T-helper 1 cell treated with Interleukin-12 subunit alpha and Interleukin-12 subunit beta and Interleukin-4 antibody, amounts not matched to agents 30 μg/mL and 1 μg/mL, for 36 hours (primary cell): ENCODE data around the gene ZNF440.
A peak's percentile ranks its signal among the peaks of the same experiment; 100 is the strongest.
"Not testable (repeated sequence)": the region's sequence is repeated elsewhere in the genome, so short reads cannot be mapped to it uniquely, and the experiment has no call there.

ENCODE experiments used
- H3K27ac Mint-ChIP-seq: one replicate; pipeline ENCODE4 v1.8.0; 2021; ENCODE audit warnings: mild to moderate bottlenecking, mixed read lengths
- H3K27me3 Mint-ChIP-seq: one replicate; pipeline ENCODE4 v1.8.0; 2021; ENCODE audit warnings: low read depth, mixed read lengths
- H3K36me3 Mint-ChIP-seq: one replicate; pipeline ENCODE4 v1.8.0; 2021; ENCODE audit warnings: low read depth, mixed read lengths
- H3K4me1 Mint-ChIP-seq: one replicate; pipeline ENCODE4 v1.8.0; 2021; ENCODE audit warnings: low read depth, mixed read lengths
- H3K4me3 Mint-ChIP-seq: one replicate; pipeline ENCODE4 v1.8.0; 2021; ENCODE audit warnings: mild to moderate bottlenecking, moderate library complexity, mixed read lengths
- H3K9me3 Mint-ChIP-seq: one replicate; pipeline ENCODE4 v1.8.0; 2021; ENCODE audit warnings: mixed read lengths

ZNF440 gene

GRCh38 chr19:11798391-11799330 is 15.4 kb upstream of the ZNF440 start, which contains the start of gene ZNF491:
Gene ZNF491, plus strand, starts transcription at chr19:11798523. Its CDS starts 7,431 bp downstream, at chr19:11805954.
- H3K27me3 Mint-ChIP-seq: no peaks in the 10 kb centered on the region

GRCh38 chr19:11806354-11807098 is 7.5 kb upstream of the ZNF440 start:
- Mint-ChIP-seq H3K4me1 (no peaks in the 10 kb centered on the region), H3K9me3 (peaks cover 72% of the 10 kb centered on the region), H3K36me3 (peaks cover 2% of the 10 kb centered on the region)

More at GRCh38 chr19:11798391-11799330, 15.4 kb upstream of the ZNF440 start, which contains the start of gene ZNF491:
- Mint-ChIP-seq H3K36me3 (no peaks in the 10 kb centered on the region), H3K4me3 (peak within 1 kb of the TSS; percentile 82), H3K4me1 (peaks cover 14% of the 10 kb centered on the region), H3K9me3 (peaks cover 11% of the 10 kb centered on the region), H3K27ac (peak within 1 kb of the TSS; percentile 52)

GRCh38 chr19:11807099-11807380 is 7.0 kb upstream of the ZNF440 start:
- Mint-ChIP-seq H3K9me3 (peaks cover 72% of the 10 kb centered on the region), H3K36me3 (peaks cover 2% of the 10 kb centered on the region)

More at GRCh38 chr19:11806354-11807098, 7.5 kb upstream of the ZNF440 start:
- H3K27ac Mint-ChIP-seq: no peak overlapping the region
- H3K4me3 Mint-ChIP-seq: no peak overlapping the region
- no peaks in the 10 kb centered on the region for H3K27me3 Mint-ChIP-seq

DNA sequence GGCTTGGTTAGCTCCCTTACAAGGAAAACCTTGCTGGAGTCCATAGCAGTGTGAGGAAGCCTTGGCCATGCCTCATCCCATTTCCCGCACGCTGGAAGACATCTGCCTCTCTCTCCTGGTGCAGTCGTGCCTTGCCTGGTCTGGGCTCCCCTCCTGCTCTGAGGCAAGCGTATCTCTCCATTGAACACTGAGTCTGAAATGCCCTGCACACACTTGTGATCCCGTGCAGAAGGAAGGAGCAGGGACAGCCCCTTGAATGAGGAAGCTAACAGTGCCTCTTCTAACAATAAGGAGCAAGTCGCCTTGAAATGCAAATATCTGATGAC is 407 bp upstream of the ZNF440 start:
- peaks cover 19% of the 10 kb centered on the region for H3K36me3 Mint-ChIP-seq
- H3K4me3 Mint-ChIP-seq: peak overlapping the region; percentile 88
- H3K27ac Mint-ChIP-seq: peak overlapping the region; percentile 73
- peaks cover 53% of the 10 kb centered on the region for H3K9me3 Mint-ChIP-seq
- H3K4me1 Mint-ChIP-seq: peaks cover 10% of the 10 kb centered on the region
- no peaks in the 10 kb centered on the region for H3K27me3 Mint-ChIP-seq

More at GRCh38 chr19:11807099-11807380, 7.0 kb upstream of the ZNF440 start:
- no peak overlapping the region for H3K27ac Mint-ChIP-seq
- no peak overlapping the region for H3K4me3 Mint-ChIP-seq
- no peaks in the 10 kb centered on the region for H3K27me3 Mint-ChIP-seq
- H3K4me1 Mint-ChIP-seq: no peaks in the 10 kb centered on the region

DNA sequence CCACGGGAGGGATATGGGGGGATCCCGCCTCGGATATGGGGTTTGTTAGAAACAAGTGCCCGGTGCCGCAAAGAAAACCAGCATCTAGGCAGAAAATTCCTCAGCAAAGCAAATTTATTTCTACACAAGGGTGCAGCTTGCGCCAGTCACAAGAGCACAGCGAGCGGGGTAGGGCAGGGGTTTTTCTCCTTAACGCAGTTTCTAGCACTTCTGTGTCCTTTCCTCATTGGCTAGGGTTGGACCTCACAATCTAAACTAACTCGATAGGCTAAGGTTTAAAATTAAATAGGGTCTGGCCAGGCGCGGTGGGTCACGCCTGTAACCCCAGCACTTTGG is 595 bp downstream of the ZNF440 start:
- no peak overlapping the region for H3K27ac Mint-ChIP-seq
- peaks cover 23% of the 10 kb centered on the region for H3K36me3 Mint-ChIP-seq
- no peaks in the 10 kb centered on the region for H3K27me3 Mint-ChIP-seq
- peaks cover 48% of the 10 kb centered on the region for H3K9me3 Mint-ChIP-seq
- H3K4me3 Mint-ChIP-seq: peak overlapping the region; percentile 77
- H3K4me1 Mint-ChIP-seq: peaks cover 10% of the 10 kb centered on the region

GRCh38 chr19:11821474-11822109 is 7.5 kb downstream of the ZNF440 start:
- Mint-ChIP-seq H3K4me1 (no peaks in the 10 kb centered on the region), H3K27me3 (no peaks in the 10 kb centered on the region), H3K36me3 (peaks cover 41% of the 10 kb centered on the region), H3K27ac (no peak overlapping the region), H3K4me3 (no peak overlapping the region), H3K9me3 (peaks cover 67% of the 10 kb centered on the region)

DNA sequence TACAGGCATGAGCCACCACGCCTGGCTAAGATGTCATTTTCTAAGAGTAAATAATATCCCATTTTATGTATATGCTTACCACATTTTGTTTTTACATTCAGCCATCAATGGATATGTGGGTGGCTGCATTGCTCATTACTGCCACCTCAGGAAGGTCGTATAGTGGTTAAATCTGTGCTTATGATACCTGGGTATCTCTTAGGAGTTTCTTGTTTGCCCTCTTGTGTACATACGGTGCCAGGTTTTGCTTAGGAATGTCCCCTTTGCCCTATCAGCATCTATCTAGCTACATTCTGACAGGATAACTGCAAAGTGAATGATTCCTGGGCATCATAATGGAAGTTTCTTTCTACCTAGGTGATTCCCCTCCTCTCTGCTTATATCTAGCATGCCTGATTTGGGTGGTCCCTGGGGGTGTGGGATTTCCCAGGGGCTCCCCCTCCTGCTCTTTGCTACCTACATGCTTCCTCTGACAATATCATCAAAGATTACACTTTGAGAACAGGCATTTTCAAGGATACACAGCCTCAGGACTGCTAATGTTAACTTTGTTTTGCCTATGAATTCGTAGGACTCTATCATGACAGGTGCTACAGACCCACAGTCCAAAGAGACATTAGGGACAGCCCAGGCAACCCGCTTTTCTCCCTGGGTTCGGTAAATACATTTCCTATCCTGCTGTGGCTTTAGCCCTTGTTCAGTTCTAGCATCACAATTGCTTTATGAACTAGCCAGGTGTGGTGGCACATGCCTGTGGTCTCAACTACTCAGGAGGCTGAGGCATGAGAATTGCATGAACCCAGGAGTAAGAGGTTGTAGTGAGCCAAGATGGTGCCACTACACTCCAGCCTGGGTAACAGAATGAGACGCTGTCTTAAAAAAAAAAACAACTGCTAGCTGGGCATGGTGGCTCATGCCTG is 15.1 kb downstream of the ZNF440 start:
- not testable (repeated sequence) for H3K4me3 Mint-ChIP-seq, H3K27me3 Mint-ChIP-seq, H3K4me1 Mint-ChIP-seq, H3K27ac Mint-ChIP-seq
- Mint-ChIP-seq H3K9me3 (peaks cover 77% of the 10 kb centered on the region), H3K36me3 (peaks cover 65% of the 10 kb centered on the region)

GRCh38 chr19:11832253-11832912 is 18.3 kb downstream of the ZNF440 start:
- H3K4me1 Mint-ChIP-seq: no peaks in the 10 kb centered on the region
- no peak overlapping the region for H3K4me3 Mint-ChIP-seq
- no peaks in the 10 kb centered on the region for H3K27me3 Mint-ChIP-seq
- H3K9me3 Mint-ChIP-seq: peaks cover 78% of the 10 kb centered on the region
- H3K27ac Mint-ChIP-seq: no peak overlapping the region
- H3K36me3 Mint-ChIP-seq: peaks cover 55% of the 10 kb centered on the region

DNA sequence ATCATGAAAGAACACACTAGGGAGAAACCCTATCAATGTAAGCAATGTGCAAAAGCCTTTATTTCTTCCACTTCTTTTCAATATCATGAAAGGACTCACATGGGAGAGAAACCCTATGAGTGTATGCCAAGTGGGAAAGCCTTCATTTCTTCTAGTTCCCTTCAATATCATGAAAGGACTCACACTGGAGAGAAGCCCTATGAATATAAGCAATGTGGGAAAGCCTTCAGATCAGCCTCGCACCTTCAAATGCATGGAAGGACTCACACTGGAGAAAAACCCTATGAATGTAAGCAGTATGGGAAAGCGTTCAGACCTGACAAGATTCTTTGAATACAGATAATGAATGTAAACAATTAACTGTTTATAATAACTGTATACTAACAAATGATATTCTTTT is 19.5 kb downstream of the ZNF440 start:
- Mint-ChIP-seq H3K27me3 (no peaks in the 10 kb centered on the region), H3K27ac (no peak overlapping the region), H3K4me3 (no peak overlapping the region), H3K4me1 (no peaks in the 10 kb centered on the region), H3K9me3 (peaks cover 71% of the 10 kb centered on the region), H3K36me3 (peaks cover 48% of the 10 kb centered on the region)

DNA sequence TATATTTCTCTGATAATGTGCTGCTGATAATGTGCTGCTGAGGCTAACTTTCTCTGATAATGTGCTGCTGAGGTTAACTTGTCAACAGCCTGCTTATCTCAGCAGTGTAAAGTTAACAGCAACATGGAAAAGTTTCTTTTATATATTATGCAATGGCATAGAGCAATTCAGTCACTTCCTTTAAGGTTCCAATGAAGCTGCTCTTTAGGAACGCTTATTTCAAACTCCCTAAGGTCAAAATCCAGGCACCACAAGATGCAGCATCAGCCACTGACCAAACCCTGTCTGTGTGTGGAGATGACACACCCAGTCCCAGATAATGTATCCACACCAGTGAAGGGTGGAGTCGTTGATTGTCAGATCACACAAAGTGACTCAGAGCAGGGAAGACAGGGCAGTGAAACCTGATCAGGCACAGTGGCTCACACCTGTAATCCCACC is 21.6 kb downstream of the ZNF440 start:
- Mint-ChIP-seq H3K36me3 (peaks cover 30% of the 10 kb centered on the region), H3K9me3 (peaks cover 60% of the 10 kb centered on the region)
- H3K4me1 Mint-ChIP-seq, H3K27me3 Mint-ChIP-seq, H3K27ac Mint-ChIP-seq, H3K4me3 Mint-ChIP-seq: not testable (repeated sequence)

GRCh38 chr19:11843722-11844121 is 29.6 kb downstream of the ZNF440 start:
- Mint-ChIP-seq H3K4me1 (peaks cover 6% of the 10 kb centered on the region), H3K36me3 (peaks cover 3% of the 10 kb centered on the region), H3K27ac (no peak overlapping the region), H3K27me3 (no peaks in the 10 kb centered on the region), H3K4me3 (no peak overlapping the region), H3K9me3 (peaks cover 41% of the 10 kb centered on the region)

DNA sequence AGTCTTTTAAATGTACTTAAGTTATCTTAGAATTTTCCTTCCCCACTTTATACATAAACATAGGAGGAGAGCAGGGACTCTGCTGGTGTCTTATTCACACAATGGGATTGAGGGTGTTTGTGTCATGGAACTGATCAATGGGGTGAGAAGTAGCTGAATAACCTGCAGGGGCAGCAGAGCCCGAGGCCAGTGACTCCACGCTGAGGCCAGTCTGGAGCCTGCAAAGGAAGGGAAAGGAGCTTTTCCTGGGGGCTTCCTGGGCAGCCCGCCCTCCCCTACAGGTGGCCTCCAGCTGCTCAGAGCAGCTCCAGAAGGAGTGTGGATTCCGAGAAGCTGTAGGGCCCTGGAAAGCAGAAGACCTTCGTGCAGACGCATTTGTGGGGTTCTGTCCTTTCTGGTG is 33.5 kb downstream of the ZNF440 start:
- Mint-ChIP-seq H3K36me3 (peaks cover 24% of the 10 kb centered on the region), H3K9me3 (peaks cover 59% of the 10 kb centered on the region), H3K4me3 (peak overlapping the region; percentile 81), H3K4me1 (peaks cover 12% of the 10 kb centered on the region)
- not testable (repeated sequence) for H3K27me3 Mint-ChIP-seq, H3K27ac Mint-ChIP-seq

DNA sequence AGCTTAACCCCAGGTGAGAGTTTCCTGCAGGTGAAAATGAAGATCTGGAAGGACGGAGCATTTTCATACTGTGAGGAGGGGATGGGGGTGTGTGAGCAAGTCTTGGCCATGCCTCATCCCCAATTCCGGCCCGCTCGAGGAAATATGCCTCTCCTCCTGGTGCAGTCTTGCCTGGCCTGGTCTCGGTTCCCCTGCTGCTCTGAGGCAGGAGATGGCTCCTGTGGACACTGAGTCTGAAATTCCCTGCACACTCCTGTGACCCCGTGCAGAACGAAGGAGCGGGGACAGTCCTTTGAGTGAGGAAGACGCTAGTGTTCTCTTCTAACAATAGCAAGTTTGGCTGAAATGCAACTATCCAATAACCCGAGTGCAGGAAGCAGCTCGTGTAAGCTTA is 34.1 kb downstream of the ZNF440 start:
- Mint-ChIP-seq H3K4me3 (peak overlapping the region; percentile 81), H3K9me3 (peaks cover 57% of the 10 kb centered on the region), H3K27me3 (no peaks in the 10 kb centered on the region), H3K4me1 (peaks cover 12% of the 10 kb centered on the region), H3K27ac (peak overlapping the region; percentile 73), H3K36me3 (peaks cover 24% of the 10 kb centered on the region)
